Heart left ventricle (tissue), 16 donors: ENCODE measurements around the gene COL6A1. TPM values are rescaled to one million over a fixed set of nuclear protein-coding genes. Genes with fewer than 3 reads are reported as not detected.
A peak's percentile ranks its signal among the peaks of the same experiment; 100 is the strongest.

ENCODE experiments used
- ATAC-seq, 4 donors: fragments of 200-7000 bp; cut with Tn5 transposase; one replicate each; pipeline ENCODE4 v1.9.1; 2020 to 2022; ENCODE audit warnings: moderate library complexity in 4 of 4, mild to moderate bottlenecking in 3 of 4, moderate number of reproducible peaks in 1 of 4
- DNase-seq, 5 donors: peaks; one replicate each; pipeline ENCODE4 v3.0.0-alpha.2; 2020
- H3K27ac ChIP-seq, 12 donors: fragments of 200-600 bp; sonication (generic) in 4 of 12; one replicate each; pipeline versions ENCODE4 v1.5.0 to v1.8.0; 2016 to 2022; ENCODE audit warnings: mild to moderate bottlenecking in 2 of 12
- H3K27me3 ChIP-seq, 9 donors: fragments of 200-600 bp; sonication (generic) in 2 of 9; one replicate each; pipeline versions ENCODE4 v1.5.1 to v1.8.0; 2016 to 2022; ENCODE audit warnings: mild to moderate bottlenecking in 3 of 9
- H3K36me3 ChIP-seq, 9 donors: fragments of 200-600 bp; sonication (generic) in 2 of 9; one replicate each; pipeline versions ENCODE4 v1.5.0 to v1.8.0; 2018 to 2022; ENCODE audit warnings: mild to moderate bottlenecking in 2 of 9
- H3K4me1 ChIP-seq, 12 donors: fragments of 200-600 bp; sonication (generic) in 4 of 12; one replicate each; pipeline versions ENCODE4 v1.5.0 to v1.8.0; 2016 to 2022; ENCODE audit warnings: mild to moderate bottlenecking in 3 of 12
- H3K4me3 ChIP-seq, 12 donors: fragments of 200-600 bp; sonication (generic) in 4 of 12; one replicate each; pipeline versions ENCODE4 v1.5.0 to v1.8.0; 2017 to 2022; ENCODE audit warnings: mild to moderate bottlenecking in 9 of 12, moderate library complexity in 4 of 12
- H3K9me3 ChIP-seq, 12 donors: fragments of 200-600 bp; sonication (generic) in 4 of 12; one replicate each; pipeline versions ENCODE4 v1.5.0 to v1.8.0; 2016 to 2022; ENCODE audit warnings: mild to moderate bottlenecking in 1 of 12
- POLR2A ChIP-seq, 2 donors: fragments of 450-650 bp; IDR thresholded peaks; one replicate each; pipeline ENCODE4 v1.6.1; 2017; ENCODE audit warnings: antibody characterized with exemption in 2 of 2, mild to moderate bottlenecking in 2 of 2, moderate library complexity in 2 of 2
- WGBS, 4 donors: extraction: QIAGEN DNeasy Blood & Tissue Kit in 2 of 4; methylation state at CpG; one replicate each; pipeline versions ENCODE4 v1.1.5 to v1.1.7; 2013 to 2018; 5-methylcytosine and 5-hydroxymethylcytosine counted together
- intact Hi-C, 10 donors: fragments of 100-400 bp; cut with DNase I; formaldehyde crosslinking; loops; one replicate each; pipeline versions ENCODE4 v1.11.1 to v1.14.2; 2022
- polyA plus RNA-seq, 2 donors: library from polyadenylated mRNA; stranded (reverse); fragments of 200-250 nt; gene quantifications; one replicate each; pipeline ENCODE4 v1.2.3, GENCODE V29; 2013
- total RNA-seq, 9 donors: library from RNA; depleted of rRNA in 2 of 9; stranded (reverse); fragments of >200 nt in 2 of 9; fragmentation: NEBNext Ultra II Directional in 3 of 9; extraction: Animal tissue kit (Norgen Biotek cat#: 25700) in 3 of 9; gene quantifications; one replicate each; pipeline versions ENCODE4 v1.1.0 to v1.2.4, GENCODE V29; 2016 to 2023
- TF ChIP-seq, protein P1 (sequence below), 12 donors: fragments of 200-600 bp; sonication (generic) in 4 of 12; IDR thresholded peaks; one replicate each; pipeline versions ENCODE4 v1.5.0 to v1.8.0; 2018 to 2022; ENCODE audit warnings: antibody characterized with exemption in 12 of 12, mild to moderate bottlenecking in 5 of 12
- donor health status: ischemic (EF 13 %, LVEDD 7.1; RV severe dilation, severe dysfunction).
- donor health status: healthy with polysubstance abuse.
- donor health status: DM: no; HTN: yes; CAD: no.
- donor health status: DM: no; HTN: no; CAD: no.
- donor health status: ischemic (EF 25% LVEDD 6.9; RV normal size, moderate dysfunction).
- donor health status: ischemic (EF 25% LVEDD 5.7; RV mildly dilated, moderate dysfunction).
- donor health status: healthy.
- donor health status: DM: yes; HTN: yes; CAD: no.
- donor health status: ischemic (EF 35%, LVEDD 5.7; RV mildly dilated, moderate dysfunction).
- donor health status: nonischemic (EF 11% LVEDD 7.7; RV severe dilation, severe dysfunction).
- donor health status: DM: yes; HTN: yes; CAD: no.
- donor health status: PGD.
- donor health status: ischemic (EF 29% LVEDD 5.4; RV normal size, mild dysfunction).
- donor health status: nonischemic (EF 23%, LVEDD 6.1; RV moderate dilation, normal function).

Gene COL6A1
- total and polyA plus RNA-seq, 11 donors: 92.4 to 385 (median 149) TPM

DNA sequence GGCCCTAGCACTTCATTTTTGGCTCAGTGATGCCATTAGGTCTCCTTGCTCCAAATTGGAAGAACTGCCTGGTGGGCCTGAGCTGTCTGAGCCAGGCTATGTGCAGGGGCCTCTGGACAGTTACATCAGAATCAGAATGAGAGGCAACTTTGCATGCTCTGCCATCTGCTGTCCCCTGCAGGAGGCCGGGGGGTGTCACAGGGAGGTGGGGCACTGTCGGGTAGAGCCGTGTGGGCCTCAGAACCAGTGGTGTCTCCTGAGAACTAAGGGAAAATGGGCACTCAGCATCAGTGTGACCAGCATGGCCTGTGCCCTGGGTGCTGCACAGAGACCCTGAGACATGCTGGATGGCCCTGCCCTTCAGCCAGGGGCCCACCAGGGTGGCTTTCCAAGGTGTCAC lies 47.0 kb upstream of the COL6A1 start:
- H3K27ac ChIP-seq: no peak overlapping the region
- DNase-seq: peak in 1 of 5 donors; percentile 15

GRCh38 chr21:45935628-45936027 lies 45.9 kb upstream of the COL6A1 start:
- WGBS, 4 donors: 79 to 86% (median 81%) methylated on average over 3 of the region's 3 CpGs
- Histone ChIP-seq H3K4me3 (no peak overlapping the region), H3K36me3 (no peaks in the 10 kb centered on the region), H3K27ac (no peak overlapping the region), H3K4me1 (no peaks in the 10 kb centered on the region), H3K9me3 (peaks cover 0 to 29% (median 17%) of the 10 kb centered on the region in 12 donors), H3K27me3 (no peaks in the 10 kb centered on the region)
- intact Hi-C loops: no loop called here
- DNase-seq (no peak), ATAC-seq (no peak)
- TF ChIP-seq POLR2A (IDR thresholded peaks at IDR 0.05): no peak
- TF ChIP-seq, protein P1, sequence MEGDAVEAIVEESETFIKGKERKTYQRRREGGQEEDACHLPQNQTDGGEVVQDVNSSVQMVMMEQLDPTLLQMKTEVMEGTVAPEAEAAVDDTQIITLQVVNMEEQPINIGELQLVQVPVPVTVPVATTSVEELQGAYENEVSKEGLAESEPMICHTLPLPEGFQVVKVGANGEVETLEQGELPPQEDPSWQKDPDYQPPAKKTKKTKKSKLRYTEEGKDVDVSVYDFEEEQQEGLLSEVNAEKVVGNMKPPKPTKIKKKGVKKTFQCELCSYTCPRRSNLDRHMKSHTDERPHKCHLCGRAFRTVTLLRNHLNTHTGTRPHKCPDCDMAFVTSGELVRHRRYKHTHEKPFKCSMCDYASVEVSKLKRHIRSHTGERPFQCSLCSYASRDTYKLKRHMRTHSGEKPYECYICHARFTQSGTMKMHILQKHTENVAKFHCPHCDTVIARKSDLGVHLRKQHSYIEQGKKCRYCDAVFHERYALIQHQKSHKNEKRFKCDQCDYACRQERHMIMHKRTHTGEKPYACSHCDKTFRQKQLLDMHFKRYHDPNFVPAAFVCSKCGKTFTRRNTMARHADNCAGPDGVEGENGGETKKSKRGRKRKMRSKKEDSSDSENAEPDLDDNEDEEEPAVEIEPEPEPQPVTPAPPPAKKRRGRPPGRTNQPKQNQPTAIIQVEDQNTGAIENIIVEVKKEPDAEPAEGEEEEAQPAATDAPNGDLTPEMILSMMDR (IDR thresholded peaks at IDR 0.05): no peak

More for the DNA sequence above, 47.0 kb upstream of the COL6A1 start:
- intact Hi-C loops: no loop called here
- no peak for ATAC-seq
- peaks cover 0 to 29% (median 17%) of the 10 kb centered on the region in 12 donors for H3K9me3 ChIP-seq
- H3K36me3 ChIP-seq: no peaks in the 10 kb centered on the region
- no peaks in the 10 kb centered on the region for H3K4me1 ChIP-seq
- TF ChIP-seq, protein P1 (IDR thresholded peaks at IDR 0.05): no peak
- no peak for TF ChIP-seq POLR2A (IDR thresholded peaks at IDR 0.05)
- no peak overlapping the region for H3K4me3 ChIP-seq
- H3K27me3 ChIP-seq: no peaks in the 10 kb centered on the region
- 75 to 83% (median 82%) methylated on average over 3 of the region's 3 CpGs for whole genome bisulfite sequencing, 4 donors

DNA sequence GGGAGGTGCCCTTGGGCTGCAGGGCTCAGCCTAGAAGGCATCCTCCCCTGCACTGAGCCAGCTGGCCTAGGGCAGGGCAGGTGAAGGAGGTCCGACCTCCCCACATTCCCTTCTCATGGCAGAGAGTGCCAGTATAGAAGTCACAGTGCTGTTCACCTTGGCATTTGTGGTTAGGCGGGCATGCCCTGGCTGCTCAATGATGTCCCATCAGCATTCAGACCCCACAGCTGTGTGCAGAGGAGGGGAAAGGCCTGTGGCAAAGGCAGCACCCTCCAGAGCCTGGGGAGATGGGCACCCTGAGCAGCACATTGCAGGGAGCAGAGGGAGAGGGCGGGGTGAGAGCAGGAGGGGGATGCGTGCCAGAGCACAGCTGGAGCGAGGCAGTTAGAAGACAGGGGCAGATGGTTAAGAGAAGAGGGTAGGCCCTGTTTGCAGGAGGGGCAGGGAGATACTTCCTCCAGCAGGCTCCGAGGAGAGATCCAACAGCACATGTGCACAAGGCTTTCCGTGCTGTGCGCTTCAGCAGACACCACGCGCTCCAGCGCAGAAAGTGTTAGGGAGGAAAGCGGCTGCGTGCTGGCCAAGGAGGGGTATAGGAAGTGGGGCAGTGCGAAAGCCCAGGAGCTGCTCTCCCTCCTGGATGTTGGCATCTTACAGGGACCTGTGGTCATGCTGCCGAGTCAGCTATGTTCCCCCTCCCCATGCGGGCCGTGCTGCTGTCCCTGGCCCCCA lies 43.7 kb upstream of the COL6A1 start:
- H3K4me3 ChIP-seq: no peak overlapping the region
- intact Hi-C loops: no loop called here
- H3K9me3 ChIP-seq: peaks cover 0 to 29% (median 17%) of the 10 kb centered on the region in 12 donors
- 78 to 95% (median 84%) methylated on average over 14 to 17 of the region's 17 CpGs for WGBS, 4 donors
- ATAC-seq (no peak), DNase-seq (peak in 1 of 5 donors; percentile 4)
- TF ChIP-seq, protein P1 (IDR thresholded peaks at IDR 0.05): no peak
- no peak for TF ChIP-seq POLR2A (IDR thresholded peaks at IDR 0.05)
- no peak overlapping the region for H3K27ac ChIP-seq
- H3K27me3 ChIP-seq: no peaks in the 10 kb centered on the region
- H3K4me1 ChIP-seq: no peaks in the 10 kb centered on the region
- no peaks in the 10 kb centered on the region for H3K36me3 ChIP-seq

DNA sequence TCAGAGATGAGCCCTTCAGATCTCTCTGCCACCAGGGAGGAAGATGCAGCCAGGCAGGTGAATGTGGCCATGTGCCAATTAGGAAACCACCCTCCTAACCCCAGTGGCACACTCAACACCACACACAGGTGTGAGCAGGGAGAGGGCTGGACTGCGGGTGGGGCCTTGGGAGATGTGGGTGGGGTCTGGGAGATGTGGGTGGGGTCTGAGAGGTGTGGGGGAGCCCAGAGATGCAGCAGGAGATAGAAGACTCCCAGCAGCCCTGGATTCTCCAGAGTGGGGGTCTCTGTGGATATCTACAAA lies 43.2 kb upstream of the COL6A1 start:
- Histone ChIP-seq H3K4me1 (no peaks in the 10 kb centered on the region), H3K4me3 (no peak overlapping the region), H3K27me3 (no peaks in the 10 kb centered on the region), H3K36me3 (no peaks in the 10 kb centered on the region), H3K9me3 (peaks cover 0 to 29% (median 17%) of the 10 kb centered on the region in 12 donors), H3K27ac (no peak overlapping the region)
- WGBS, 4 donors: 100% methylated on average over 1 of the region's 1 CpG
- DNase-seq: no peak
- TF ChIP-seq POLR2A (IDR thresholded peaks at IDR 0.05): no peak
- TF ChIP-seq, protein P1 (IDR thresholded peaks at IDR 0.05): no peak
- intact Hi-C loops: no loop called here
- ATAC-seq: no peak
